ENCODE results near the gene ANKH.

Gene ANKH

DNA sequence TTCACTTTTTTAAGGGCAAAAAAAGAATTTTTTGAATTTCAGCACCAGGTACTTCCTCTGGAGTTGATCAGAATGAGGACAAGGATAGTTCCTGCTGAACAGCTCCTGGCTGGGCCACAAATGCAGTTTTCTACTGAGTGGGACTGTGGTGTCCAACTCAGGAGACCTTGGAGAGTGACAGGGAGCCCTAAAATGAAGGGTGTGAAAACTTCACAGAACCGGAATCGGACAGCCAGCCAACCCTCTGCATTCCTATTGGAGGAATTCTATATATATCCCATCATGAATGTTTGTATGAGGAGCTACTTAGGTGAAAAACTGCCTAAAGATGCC, 40.6 kb downstream of the ANKH start:
- TF ChIP-seq, protein P1, sequence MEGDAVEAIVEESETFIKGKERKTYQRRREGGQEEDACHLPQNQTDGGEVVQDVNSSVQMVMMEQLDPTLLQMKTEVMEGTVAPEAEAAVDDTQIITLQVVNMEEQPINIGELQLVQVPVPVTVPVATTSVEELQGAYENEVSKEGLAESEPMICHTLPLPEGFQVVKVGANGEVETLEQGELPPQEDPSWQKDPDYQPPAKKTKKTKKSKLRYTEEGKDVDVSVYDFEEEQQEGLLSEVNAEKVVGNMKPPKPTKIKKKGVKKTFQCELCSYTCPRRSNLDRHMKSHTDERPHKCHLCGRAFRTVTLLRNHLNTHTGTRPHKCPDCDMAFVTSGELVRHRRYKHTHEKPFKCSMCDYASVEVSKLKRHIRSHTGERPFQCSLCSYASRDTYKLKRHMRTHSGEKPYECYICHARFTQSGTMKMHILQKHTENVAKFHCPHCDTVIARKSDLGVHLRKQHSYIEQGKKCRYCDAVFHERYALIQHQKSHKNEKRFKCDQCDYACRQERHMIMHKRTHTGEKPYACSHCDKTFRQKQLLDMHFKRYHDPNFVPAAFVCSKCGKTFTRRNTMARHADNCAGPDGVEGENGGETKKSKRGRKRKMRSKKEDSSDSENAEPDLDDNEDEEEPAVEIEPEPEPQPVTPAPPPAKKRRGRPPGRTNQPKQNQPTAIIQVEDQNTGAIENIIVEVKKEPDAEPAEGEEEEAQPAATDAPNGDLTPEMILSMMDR (IDR thresholded peaks at IDR 0.05), result no peak
- Histone ChIP-seq H3K4me3 (peak overlapping the region in 1 of 2 donors; percentile 28), H3K27me3 (no peaks in the 10 kb centered on the region), H3K36me3 (no peaks in the 10 kb centered on the region), H3K27ac (peak overlapping the region; percentile 66 to 67), H3K4me1 (peaks cover 0 to 62% (median 24%) of the 10 kb centered on the region in 4 donors), H3K9me3 (no peaks in the 10 kb centered on the region)
- intact Hi-C loops (cut with DNase I; ENCODE audit: low total_unique reads), result no loop called here
- DNase-seq, result no peak

DNA sequence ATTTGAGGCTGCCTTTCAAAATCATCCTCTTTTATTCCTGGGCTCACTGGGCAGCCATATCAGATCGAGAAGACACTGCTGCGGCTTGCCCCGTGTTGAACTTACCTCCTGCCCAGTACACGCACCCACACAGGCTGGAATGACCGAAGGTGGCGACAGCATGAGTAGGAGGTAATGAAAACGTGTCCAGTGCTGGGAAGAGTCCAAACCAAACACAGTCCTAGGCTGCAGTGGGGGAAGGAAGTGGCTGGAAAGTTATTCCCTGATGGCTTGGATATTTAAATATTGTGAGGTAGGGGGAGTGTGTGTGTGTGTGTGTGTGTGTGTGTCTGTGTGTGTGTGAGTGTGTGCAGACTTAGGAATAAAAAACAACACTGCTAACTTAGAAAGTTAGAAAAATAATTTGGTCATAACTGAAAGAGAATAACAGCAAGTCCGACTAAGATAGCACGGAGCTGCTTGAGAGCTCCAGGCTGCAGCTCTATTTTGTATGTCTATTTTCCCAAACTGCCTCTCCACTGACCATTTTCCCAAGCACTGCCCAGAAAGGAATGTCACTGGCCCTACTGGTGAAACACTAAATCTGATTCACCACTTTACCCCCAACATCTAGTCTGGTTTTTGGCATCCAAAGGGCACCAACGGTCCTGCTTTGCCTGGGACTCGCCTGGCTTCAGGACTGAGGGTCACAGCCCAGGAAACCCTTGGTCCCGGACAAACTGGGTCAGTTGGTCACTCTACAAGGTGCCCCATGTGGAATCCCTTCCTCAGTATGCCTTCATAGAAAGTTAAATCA, 41.2 kb downstream of the ANKH start:
- intact Hi-C loops (cut with DNase I; ENCODE audit: low total_unique reads), result no loop called here
- Histone ChIP-seq H3K36me3 (no peaks in the 10 kb centered on the region), H3K27me3 (no peaks in the 10 kb centered on the region), H3K4me3 (peak overlapping the region; percentile 9 to 28), H3K9me3 (no peaks in the 10 kb centered on the region), H3K27ac (peak overlapping the region; percentile 66 to 67), H3K4me1 (peaks cover 0 to 62% (median 24%) of the 10 kb centered on the region in 4 donors)
- DNase-seq, result peak in 1 of 2 donors; percentile 77
- TF ChIP-seq, protein P1 (IDR thresholded peaks at IDR 0.05), result no peak

DNA sequence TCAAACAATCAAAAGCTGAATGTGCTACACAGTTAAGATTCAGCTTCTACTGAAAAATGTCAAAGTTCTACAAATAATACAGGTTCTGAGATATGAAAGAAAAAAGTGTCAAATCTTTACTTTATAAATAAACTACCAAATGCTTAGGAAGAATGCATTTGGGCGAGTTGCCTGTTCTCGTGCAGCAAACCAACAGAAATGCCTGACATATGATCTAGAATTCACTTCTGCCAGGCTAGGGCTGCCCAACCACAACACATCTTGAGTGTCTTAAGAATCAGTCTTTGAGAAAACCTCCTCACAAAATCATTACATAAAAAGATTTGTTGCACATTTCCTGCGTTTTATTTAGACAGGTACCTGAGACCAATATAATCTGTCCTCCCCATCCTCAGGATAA, 42.2 kb downstream of the ANKH start:
- Histone ChIP-seq H3K27me3 (no peaks in the 10 kb centered on the region), H3K4me3 (no peak overlapping the region), H3K27ac (peak overlapping the region; percentile 66 to 67), H3K36me3 (no peaks in the 10 kb centered on the region), H3K4me1 (peaks cover 0 to 68% (median 31%) of the 10 kb centered on the region in 4 donors), H3K9me3 (no peaks in the 10 kb centered on the region)
- intact Hi-C loops (cut with DNase I; ENCODE audit: low total_unique reads), result loop anchor here (5.0 kb wide), 1 partner anchor 297 kb away; no protein-coding TSS in a partner anchor
- no peak for DNase-seq
- TF ChIP-seq, protein P1 (IDR thresholded peaks at IDR 0.05), result no peak

DNA sequence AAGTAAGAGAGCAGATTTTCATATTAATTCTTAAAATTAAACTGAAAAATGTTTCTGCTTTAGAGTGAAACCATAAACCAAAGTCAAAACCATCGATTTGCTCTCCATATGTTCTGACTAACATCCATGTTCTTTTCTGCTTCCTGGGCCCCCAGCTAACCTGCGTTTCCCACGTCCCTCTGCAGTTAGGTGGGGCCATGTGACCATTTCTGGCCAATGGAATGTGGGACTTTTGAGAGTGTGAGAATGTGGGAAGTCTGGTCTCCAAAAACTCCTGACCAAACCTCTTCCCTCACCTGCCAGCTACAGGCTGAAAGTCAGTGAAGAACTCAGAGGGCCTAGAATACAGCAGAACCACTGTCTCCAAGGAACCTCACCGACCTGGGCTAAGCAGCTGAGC, 44.9 kb downstream of the ANKH start:
- TF ChIP-seq, protein P1 (IDR thresholded peaks at IDR 0.05), result no peak
- no peak overlapping the region for H3K4me3 ChIP-seq
- H3K27ac ChIP-seq, result peak overlapping the region in 1 of 2 donors; percentile 22
- no peak for DNase-seq
- no peaks in the 10 kb centered on the region for H3K36me3 ChIP-seq
- intact Hi-C loops (cut with DNase I; ENCODE audit: low total_unique reads), result loop anchor here (5.0 kb wide), 1 partner anchor 294 kb away; no protein-coding TSS in a partner anchor
- H3K27me3 ChIP-seq, result no peaks in the 10 kb centered on the region
- H3K4me1 ChIP-seq, result peaks cover 0 to 85% (median 31%) of the 10 kb centered on the region in 4 donors
- H3K9me3 ChIP-seq, result no peaks in the 10 kb centered on the region

DNA sequence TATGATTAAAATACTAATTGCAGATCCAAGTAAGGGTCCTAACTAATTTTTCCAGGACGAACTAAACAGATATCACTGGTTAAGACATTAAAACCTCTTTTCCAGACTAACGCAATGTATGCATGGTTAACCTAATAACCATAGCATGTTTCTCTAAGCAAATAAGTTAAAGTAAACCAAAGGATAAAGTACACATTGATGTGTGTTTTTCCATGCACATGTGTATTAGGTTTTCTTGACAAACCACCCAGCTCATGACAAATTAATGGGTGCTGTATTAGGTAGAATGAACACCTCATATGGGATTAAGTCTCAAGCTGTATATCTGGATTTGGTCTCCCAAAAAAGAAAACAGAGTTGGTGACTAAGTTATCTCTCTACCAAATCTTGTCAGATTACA, 45.6 kb downstream of the ANKH start:
- intact Hi-C loops (cut with DNase I; ENCODE audit: low total_unique reads), result loop anchor here (5.0 kb wide), 1 partner anchor 294 kb away; no protein-coding TSS in a partner anchor
- no peak for DNase-seq
- H3K9me3 ChIP-seq, result no peaks in the 10 kb centered on the region
- H3K36me3 ChIP-seq, result no peaks in the 10 kb centered on the region
- no peak overlapping the region for H3K27ac ChIP-seq
- peaks cover 0 to 85% (median 26%) of the 10 kb centered on the region in 4 donors for H3K4me1 ChIP-seq
- H3K27me3 ChIP-seq, result no peaks in the 10 kb centered on the region
- TF ChIP-seq, protein P1 (IDR thresholded peaks at IDR 0.05), result no peak
- H3K4me3 ChIP-seq, result no peak overlapping the region
